AG08396 (cell line): Measurements from ENCODE around the gene MUCL1.

Source experiments
- DNase-seq: peaks from one replicate; pipeline ENCODE4 v3.0.0; 2012; ENCODE audit warnings: low spot score, mixed read lengths

The MUCL1 gene

DNA sequence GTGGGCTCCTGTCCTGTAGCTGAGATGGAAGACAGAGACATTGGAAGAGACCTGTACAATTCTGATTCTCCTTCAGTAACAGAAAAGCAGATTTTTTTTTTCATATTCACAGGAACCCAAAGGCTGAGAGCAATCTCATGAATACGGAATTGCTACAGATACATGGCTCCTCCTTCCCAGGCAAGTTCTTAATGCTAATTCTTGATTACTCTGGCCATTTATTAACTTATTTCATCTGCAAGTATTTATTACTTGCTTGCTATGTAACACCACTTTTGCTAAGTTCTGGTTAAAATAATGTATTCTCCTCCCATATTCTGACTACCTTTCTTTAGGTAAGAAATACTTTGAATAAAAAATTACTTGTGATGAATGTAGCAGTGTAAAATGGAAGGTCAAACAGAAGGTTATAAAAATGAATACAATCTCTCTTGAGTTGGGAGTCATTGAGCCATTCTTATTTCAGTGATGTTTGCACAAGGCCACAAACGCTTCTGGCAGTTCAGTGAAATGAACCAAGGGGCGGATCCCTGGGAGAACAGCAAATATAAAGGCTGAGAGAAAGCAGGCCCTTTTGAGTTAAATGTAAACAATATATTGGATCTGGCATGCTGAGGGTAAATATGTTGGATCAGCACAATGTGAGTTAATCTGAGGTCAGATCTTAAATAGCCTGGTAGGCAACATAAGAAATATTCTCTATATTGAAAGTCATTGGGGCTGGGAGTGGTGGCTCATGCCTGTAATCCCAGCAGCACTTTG, 37.6 kb downstream of the MUCL1 start:
- DNase-seq = no peak
